LNCAP (cell line): ENCODE results near the gene PIGU.

Source experiments
- CTCF ChIP-seq: fragments of 450-650 bp; IDR thresholded peaks from 2 replicates; pipeline ENCODE4 v1.5.1; 2017; ENCODE audit warnings: mild to moderate bottlenecking

Gene PIGU

DNA sequence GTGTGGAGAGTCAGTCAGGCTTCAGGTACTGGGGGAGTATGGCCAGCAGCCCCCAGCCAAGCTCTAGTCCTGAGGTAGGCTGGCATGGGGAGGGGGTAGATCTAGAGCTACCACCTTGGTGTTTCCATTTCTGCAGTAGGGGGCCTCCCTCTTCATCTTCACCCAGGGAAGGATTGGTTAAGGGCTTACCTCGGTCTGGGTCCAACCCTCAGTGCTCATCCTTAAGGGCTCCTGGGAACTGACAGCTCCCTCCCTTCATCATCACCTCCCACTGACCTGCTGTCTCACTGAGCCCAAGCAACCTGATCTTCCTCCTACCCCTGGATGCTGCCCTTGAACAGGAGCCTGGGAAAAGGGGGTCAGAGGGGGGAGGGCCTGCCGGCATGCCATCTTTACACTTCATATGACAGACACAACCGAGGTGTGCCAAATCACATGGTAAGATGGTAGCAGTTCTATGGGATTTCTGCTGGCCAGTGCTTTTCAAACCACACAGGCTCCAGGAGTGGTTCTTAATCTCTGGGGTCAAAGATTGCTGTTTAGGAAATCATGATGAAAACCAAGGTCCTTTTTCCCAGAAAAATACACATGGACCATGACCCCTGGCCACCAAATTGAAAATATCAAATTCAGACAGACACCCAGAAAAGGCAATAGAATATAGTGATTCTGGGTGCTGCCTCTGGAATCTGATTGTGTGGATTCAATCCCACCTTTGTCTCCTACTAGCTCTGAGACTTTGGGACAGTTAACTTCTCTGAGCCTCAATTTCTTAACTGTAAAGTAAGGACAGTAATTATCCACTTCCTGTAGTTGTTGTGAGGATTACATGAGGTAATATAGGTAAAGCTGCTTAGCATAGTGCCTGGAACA lies 30.3 kb upstream of the PIGU start:
- no peak for TF ChIP-seq CTCF

DNA sequence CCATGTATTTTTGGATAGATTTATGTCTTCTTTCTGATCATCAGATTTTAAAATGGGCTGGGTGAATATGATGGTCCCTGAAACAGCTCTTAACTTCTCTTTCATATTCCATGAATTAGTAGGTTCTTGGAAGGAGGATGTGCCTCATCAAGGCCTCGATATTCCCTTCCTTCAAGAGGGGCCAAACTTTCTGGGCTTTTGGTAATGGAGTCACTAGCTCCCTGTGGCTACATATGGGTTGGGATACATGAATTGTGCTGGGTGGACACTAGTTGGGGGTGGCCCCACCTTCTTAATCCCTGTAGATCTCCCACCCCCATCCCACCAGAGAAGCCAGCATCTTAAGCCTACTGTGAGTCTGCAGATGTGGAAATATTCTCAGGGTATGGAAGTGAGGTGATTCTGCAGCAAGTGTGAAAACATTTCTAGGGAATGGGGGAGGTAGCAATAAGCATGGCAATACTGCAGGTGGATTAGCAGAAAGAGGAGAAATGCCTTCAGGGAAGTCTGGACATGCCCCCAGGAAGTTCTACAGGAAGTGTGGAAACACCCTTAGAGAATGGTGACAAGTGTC lies 29.5 kb upstream of the PIGU start:
- no peak for TF ChIP-seq CTCF

DNA sequence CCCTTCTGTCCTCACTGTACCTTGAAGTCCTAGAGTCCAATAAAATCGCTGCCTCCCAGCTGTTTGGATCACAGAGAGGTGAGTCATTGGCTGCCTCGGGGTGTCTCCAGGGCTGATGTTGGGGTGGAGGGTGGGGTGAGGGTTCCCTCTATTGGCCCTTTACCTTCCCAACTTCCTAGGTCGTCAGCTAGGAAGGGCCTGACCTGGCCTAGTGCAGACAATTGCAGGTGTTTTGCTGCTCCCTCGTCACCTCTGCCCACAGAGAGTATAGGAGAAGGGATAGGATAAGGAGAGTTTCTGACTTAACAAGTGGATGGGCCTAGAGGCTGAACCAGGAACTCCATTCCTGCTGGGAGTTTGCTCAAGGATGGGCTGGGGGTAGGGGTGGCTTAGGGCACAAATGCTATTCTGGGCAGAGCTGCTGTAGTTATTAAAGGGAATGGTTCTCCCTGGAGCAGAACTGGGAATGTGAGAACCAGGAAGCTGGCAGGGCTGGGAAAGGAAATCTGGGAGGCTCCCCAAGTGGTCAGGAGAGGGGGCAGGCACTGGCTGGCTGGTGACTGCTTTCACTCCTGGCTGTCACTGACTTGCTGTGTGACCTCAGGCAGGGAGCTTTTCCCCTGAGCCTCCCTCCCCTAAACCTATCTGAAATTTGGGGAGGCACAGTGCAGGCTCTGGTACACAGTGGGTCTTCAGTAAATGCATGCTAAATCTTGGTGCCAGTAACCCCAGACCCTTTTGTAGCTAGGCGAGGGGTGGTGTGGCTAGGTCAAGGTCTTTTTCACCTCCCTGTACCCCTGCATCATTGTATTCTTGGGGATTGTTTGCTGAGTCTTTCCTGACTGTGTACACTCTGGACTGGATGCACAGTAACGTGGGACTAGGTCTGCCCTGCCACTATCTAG lies 28.8 kb upstream of the PIGU start:
- TF ChIP-seq CTCF, result no peak; the same call in 1 of the 2 replicates

GRCh38 chr20:34705008-34705396 lies 28.1 kb upstream of the PIGU start:
- TF ChIP-seq CTCF, result no peak

DNA sequence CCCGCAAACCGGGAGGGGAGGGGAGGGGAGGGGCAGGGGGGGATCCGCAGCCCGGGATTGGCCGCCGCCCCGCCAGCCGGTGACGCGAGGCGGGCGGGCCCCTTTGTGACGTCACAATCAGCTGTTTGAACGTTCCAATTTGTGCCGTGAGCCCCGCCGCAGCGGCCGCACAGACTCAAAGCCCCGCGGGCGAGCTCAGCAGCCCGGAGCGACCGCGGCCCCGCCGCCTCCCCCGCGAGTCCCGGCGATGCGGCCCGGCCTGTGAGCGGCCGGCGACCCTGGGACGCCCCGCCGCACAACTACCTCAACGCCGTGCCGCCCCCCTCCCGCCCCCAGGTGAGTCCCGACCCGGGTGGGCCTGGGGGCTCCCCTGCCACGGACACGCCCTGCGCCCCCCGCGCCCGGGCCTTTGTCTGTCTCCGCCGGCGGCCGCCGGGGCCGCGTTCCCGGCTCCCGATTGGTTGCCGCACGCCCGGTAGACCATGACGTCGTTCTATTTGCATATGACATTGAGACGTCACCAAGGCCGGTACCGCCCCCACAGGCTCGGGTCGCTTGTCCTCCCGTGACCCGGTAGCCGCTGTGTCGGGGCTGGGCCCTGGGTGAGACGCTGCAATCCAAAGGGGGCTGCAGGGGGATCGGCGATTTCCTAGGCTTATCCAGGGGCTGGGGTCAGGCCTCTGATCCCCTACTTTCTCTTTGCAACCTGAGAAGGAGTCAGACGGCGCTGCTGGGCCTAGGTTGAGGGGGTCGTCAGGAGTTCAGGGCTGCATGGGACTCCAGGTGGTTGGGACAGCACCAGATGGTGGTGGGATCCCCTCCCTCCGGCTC lies 27.5 kb upstream of the PIGU start, which contains the start of gene TP53INP2:
TSS of gene TP53INP2 (plus strand) at position 168 of the 831 bp plus-strand sequence. CDS start 4,396 bp downstream, outside the sequence.
- no peak for TF ChIP-seq CTCF

DNA sequence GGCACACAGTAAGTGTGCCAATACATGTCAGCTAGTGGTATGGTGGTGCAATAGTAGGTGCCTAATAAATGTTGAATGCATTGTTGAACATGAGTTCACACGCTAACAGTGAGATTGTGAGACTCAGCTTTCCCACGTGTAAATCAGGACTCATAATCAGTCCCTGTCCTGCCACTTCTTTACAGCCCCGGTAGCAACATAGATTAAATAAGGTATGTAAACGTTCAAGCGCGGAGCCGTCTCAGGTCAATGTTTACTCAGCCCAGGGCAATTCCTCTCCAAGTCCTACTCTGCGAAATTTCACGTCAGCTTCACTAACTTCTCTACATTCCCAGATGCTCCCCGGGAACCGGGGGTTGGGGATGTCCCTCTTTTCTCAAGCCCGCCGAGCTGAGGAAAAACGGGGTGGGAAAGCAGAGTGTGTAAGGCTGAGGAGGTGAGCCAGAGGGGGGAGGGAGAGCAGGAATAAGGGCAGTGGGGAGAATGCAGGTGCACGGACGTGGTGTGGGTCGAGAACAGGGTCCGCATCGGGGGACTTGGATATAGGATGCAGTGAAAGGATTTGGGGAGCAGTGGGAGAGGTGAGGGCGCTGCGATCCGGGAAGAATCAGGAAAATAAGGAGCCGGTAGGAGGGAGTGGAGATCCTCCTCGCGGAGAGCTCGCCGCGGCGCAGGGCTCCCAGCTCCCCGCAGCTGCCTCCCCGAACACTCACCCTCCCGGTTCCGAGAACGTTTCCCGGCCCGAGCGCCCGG lies 26.7 kb upstream of the PIGU start:
- TF ChIP-seq CTCF, result no peak
